PC-9 (cell line): ENCODE measurements around the gene SFTPD. TPM values are rescaled to one million over a fixed set of nuclear protein-coding genes. Genes with fewer than 3 reads are reported as not detected.
"Not testable (repeated sequence)": the region's sequence is repeated elsewhere in the genome, so short reads cannot be mapped to it uniquely, and the experiment has no call there.

ENCODE experiments used
- BruUV-seq: library from RNA; stranded (reverse); fragments of 400-500 nt; replicated peaks from 2 replicates; lab custom pipeline; 2021; lab: Mats Ljungman, UMichigan
- CTCF ChIA-PET: fragments of 300-600 bp; sonication (Branson Sonifier 250); formaldehyde crosslinking; loops from one replicate; lab custom pipeline; 2022; ENCODE audit warnings: antibody characterized with exemption; lab: Charles Lee
- POLR2A ChIA-PET: fragments of 300-600 bp; sonication (Branson Sonifier 250); formaldehyde crosslinking; loops from one replicate; lab custom pipeline; 2022; ENCODE audit warnings: antibody characterized with exemption; ENCODE audit not compliant: unreplicated experiment; lab: Charles Lee
- DNase-seq, 2 experiments: peaks; one replicate each; pipeline versions ENCODE4 v3.0.0 to v3.0.0-alpha.2; 2015 to 2022; ENCODE audit warnings: mixed read lengths in 1 of 2
- H2AFZ ChIP-seq: fragments of 200-600 bp; sonication (generic); 2 replicates; pipeline ENCODE4 v1.8.1; 2017; ENCODE audit warnings: antibody characterized with exemption
- H3F3A ChIP-seq: fragments of 200-600 bp; sonication (generic); 2 replicates; pipeline ENCODE4 v1.8.1; 2017; ENCODE audit warnings: antibody characterized with exemption, mild to moderate bottlenecking, low read depth; ENCODE audit not compliant: insufficient read depth
- H3K27ac ChIP-seq: fragments of 200-600 bp; sonication (generic); 2 replicates; pipeline ENCODE4 v1.6.1; 2016; ENCODE audit warnings: mixed run types
- H3K27me3 ChIP-seq: fragments of 200-600 bp; sonication (generic); 2 replicates; pipeline ENCODE4 v1.6.1; 2016; ENCODE audit warnings: low read depth, mixed run types; ENCODE audit not compliant: insufficient read depth
- H3K36me3 ChIP-seq: fragments of 200-600 bp; sonication (generic); 2 replicates; pipeline ENCODE4 v1.6.1; 2016; ENCODE audit warnings: low read depth, mixed run types
- H3K4me1 ChIP-seq: fragments of 200-600 bp; sonication (generic); replicated peaks from 2 replicates; pipeline ENCODE4 v1.6.1; 2016; ENCODE audit warnings: mixed run types; ENCODE audit not compliant: insufficient read depth
- H3K4me2 ChIP-seq: fragments of 200-600 bp; sonication (generic); 2 replicates; pipeline ENCODE4 v1.6.1; 2017; ENCODE audit warnings: mixed run types
- H3K4me3 ChIP-seq: fragments of 200-600 bp; sonication (generic); 2 replicates; pipeline ENCODE4 v1.6.1; 2016; ENCODE audit warnings: mixed run types
- H3K79me2 ChIP-seq: fragments of 200-600 bp; sonication (generic); 2 replicates; pipeline ENCODE4 v1.6.1; 2017; ENCODE audit warnings: low read depth, mixed run types
- H3K9me2 ChIP-seq: fragments of 200-600 bp; sonication (generic); 2 replicates; pipeline ENCODE4 v1.8.1; 2017; ENCODE audit warnings: mild to moderate bottlenecking; ENCODE audit not compliant: insufficient read depth
- H3K9me3 ChIP-seq: fragments of 200-600 bp; sonication (generic); 2 replicates; pipeline ENCODE4 v1.8.1; 2016; ENCODE audit warnings: low read depth; ENCODE audit not compliant: insufficient read depth
- H4K20me1 ChIP-seq: fragments of 200-600 bp; sonication (generic); 2 replicates; pipeline ENCODE4 v1.8.1; 2017; ENCODE audit not compliant: insufficient read depth
- EZH2 ChIP-seq: fragments of 200-600 bp; sonication (generic); IDR thresholded peaks from 2 replicates; pipeline ENCODE4 v1.8.0; 2017; ENCODE audit warnings: antibody characterized with exemption, low read depth
- intact Hi-C: fragments of 100-400 bp; cut with micrococcal nuclease; formaldehyde crosslinking; loops from one replicate; pipeline ENCODE4 v1.10.0; 2022; ENCODE audit not compliant: unreplicated experiment
- total RNA-seq: library from RNA; stranded (reverse); gene quantifications from 2 replicates; pipeline ENCODE4 v1.2.3, GENCODE V29; 2021
- TF ChIP-seq, protein P1 (sequence below): fragments of 200-600 bp; sonication (generic); conservative IDR thresholded peaks from 2 replicates; pipeline ENCODE4 v1.6.1; 2017; ENCODE audit warnings: mixed run types, antibody characterized with exemption, mild to moderate bottlenecking, moderate library complexity

The SFTPD gene
- total RNA-seq, 1 experiment from 2014 or later = not detected

DNA sequence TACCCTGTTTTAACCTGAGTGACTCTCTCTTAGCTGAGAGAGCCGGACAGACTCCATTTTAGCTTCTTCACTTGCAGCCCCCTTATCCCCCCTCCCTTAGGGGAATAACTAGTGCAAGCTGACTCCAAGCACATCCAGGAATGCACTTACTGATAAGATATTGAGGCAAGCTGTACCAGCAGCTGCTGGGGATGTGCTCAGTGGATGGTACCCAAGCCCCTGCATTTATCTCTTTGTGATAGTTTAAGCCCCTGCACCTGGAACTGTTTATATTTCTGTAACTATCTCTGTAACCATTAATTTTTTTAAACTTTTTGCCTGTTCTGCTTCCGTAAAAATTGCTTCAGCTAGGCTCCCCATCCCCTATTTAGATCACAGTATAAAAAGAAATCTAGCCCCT is 37.8 kb upstream of the SFTPD start:
- CTCF ChIA-PET, H3K4me2 ChIP-seq, H3K4me3 ChIP-seq, H3K27me3 ChIP-seq, DNase-seq, H2AFZ ChIP-seq, BruUV-seq, H4K20me1 ChIP-seq, intact Hi-C loops, H3K9me2 ChIP-seq, H3F3A ChIP-seq, H3K27ac ChIP-seq, POLR2A ChIA-PET, H3K79me2 ChIP-seq, H3K36me3 ChIP-seq, H3K9me3 ChIP-seq: not testable (repeated sequence)
- peaks cover 20% of the 10 kb centered on the region for H3K4me1 ChIP-seq

DNA sequence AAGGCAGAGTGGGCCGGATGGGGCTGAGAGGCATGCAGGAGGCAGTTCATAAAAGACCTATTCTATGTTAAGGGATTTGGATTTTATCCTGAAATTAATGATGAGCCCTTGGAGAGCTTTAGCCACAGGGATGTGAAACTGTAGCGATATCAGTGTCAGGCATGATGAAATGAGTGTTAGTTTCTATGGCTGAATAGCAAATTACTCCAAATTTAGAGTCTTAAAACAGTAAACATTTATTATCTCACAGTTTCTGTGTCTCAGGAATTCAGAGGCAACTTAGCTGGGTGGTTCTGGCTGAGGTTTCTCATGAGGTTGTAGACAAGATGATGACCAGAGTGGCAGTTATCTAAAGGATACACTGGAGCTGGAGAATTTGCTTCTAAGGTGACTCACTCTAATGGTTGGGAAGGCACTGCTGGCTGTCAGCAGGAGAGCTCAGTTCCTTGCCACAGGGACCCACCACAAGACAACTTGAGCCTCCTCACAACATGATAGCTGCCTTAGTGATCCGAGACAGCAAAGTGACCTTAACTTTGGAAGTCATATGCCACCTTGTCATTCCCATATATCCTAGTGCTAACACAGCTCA is 36.7 kb upstream of the SFTPD start:
- H2AFZ ChIP-seq = no peak overlapping the region
- H3K4me3 ChIP-seq = no peak overlapping the region
- H3K4me1 ChIP-seq = peaks cover 20% of the 10 kb centered on the region
- peaks cover 6% of the 10 kb centered on the region for H3F3A ChIP-seq
- no peaks in the 10 kb centered on the region for H3K36me3 ChIP-seq
- H3K4me2 ChIP-seq = 0 out of 2 replicates have a peak overlapping the region, but pooled peaks have one; percentile 18
- POLR2A ChIA-PET = interaction anchor here (0.6 kb wide), 1 partner anchor 159 kb away, joined by 3 read pairs; no protein-coding TSS in a partner anchor
- DNase-seq = no peak
- no peaks in the 10 kb centered on the region for H3K9me2 ChIP-seq
- TF ChIP-seq EZH2 = no peak
- TF ChIP-seq, protein P1, sequence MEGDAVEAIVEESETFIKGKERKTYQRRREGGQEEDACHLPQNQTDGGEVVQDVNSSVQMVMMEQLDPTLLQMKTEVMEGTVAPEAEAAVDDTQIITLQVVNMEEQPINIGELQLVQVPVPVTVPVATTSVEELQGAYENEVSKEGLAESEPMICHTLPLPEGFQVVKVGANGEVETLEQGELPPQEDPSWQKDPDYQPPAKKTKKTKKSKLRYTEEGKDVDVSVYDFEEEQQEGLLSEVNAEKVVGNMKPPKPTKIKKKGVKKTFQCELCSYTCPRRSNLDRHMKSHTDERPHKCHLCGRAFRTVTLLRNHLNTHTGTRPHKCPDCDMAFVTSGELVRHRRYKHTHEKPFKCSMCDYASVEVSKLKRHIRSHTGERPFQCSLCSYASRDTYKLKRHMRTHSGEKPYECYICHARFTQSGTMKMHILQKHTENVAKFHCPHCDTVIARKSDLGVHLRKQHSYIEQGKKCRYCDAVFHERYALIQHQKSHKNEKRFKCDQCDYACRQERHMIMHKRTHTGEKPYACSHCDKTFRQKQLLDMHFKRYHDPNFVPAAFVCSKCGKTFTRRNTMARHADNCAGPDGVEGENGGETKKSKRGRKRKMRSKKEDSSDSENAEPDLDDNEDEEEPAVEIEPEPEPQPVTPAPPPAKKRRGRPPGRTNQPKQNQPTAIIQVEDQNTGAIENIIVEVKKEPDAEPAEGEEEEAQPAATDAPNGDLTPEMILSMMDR = no peak
- H3K27me3 ChIP-seq = no peaks in the 10 kb centered on the region
- intact Hi-C loops = loop anchor here (1.0 kb wide), 1 partner anchor 45 kb away; no protein-coding TSS in a partner anchor
- H3K79me2 ChIP-seq = no peaks in the 10 kb centered on the region
- CTCF ChIA-PET = no interaction called here
- no peaks in the 10 kb centered on the region for H4K20me1 ChIP-seq
- no TSS peak for BruUV-seq
- no peaks in the 10 kb centered on the region; the same call in 1 of the 2 replicates for H3K9me3 ChIP-seq
- no peak overlapping the region for H3K27ac ChIP-seq

DNA sequence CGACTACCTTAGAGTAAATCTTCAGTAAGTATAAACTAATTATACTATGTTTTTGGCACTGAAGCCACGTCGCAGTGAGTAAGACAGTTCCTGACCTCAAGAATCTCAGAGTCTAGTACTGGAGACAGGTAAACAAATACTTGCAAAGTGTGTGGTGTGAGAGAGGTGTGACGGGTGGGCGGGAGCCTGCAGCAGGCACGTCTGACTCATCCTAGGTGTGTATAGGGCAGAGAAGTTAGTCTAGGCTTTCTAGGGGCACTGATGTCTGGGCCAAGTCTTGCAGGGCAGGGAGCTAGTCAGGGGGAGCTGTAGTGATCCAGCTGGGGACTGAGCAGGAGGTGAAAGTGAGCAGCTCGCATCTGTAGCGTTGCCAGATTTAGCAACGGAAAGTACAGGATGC is 35.9 kb upstream of the SFTPD start:
- CTCF ChIA-PET = no interaction called here
- intact Hi-C loops = loop anchor here (1.0 kb wide), 1 partner anchor 45 kb away; no protein-coding TSS in a partner anchor
- H3K4me1 ChIP-seq = peaks cover 20% of the 10 kb centered on the region

More for the DNA sequence above, 35.9 kb upstream of the SFTPD start:
- peak overlapping the region; percentile 43 for H3K4me2 ChIP-seq
- BruUV-seq = no TSS peak
- no peak overlapping the region for H3K27ac ChIP-seq
- H3F3A ChIP-seq = peaks cover 6% of the 10 kb centered on the region
- POLR2A ChIA-PET = interaction anchor here (0.6 kb wide), 1 partner anchor 159 kb away, joined by 3 read pairs; no protein-coding TSS in a partner anchor
- H4K20me1 ChIP-seq = no peaks in the 10 kb centered on the region
- TF ChIP-seq EZH2 = no peak
- TF ChIP-seq, protein P1 = no peak
- no peak overlapping the region for H3K4me3 ChIP-seq
- H3K79me2 ChIP-seq = no peaks in the 10 kb centered on the region
- no peaks in the 10 kb centered on the region for H3K27me3 ChIP-seq
- DNase-seq = peak; percentile 85 to 97
- H3K9me2 ChIP-seq = no peaks in the 10 kb centered on the region
- H2AFZ ChIP-seq = no peak overlapping the region
- H3K36me3 ChIP-seq = no peaks in the 10 kb centered on the region
- H3K9me3 ChIP-seq = no peaks in the 10 kb centered on the region; the same call in 1 of the 2 replicates
